GM04503 (cell line): ENCODE measurements around the gene AHRR.
A peak's percentile ranks its signal among the peaks of the same experiment; 100 is the strongest.

Source experiments
- DNase-seq: peaks from one replicate; pipeline ENCODE4 v3.0.0-alpha.2; 2012; ENCODE audit warnings: low read depth

AHRR gene

GRCh38 chr5:415928-416635, 94.6 kb downstream of the AHRR start:
- DNase-seq, result no peak

GRCh38 chr5:416636-416960, 95.1 kb downstream of the AHRR start:
- no peak for DNase-seq

GRCh38 chr5:417301-418161, 96.0 kb downstream of the AHRR start:
- peak; percentile 42 for DNase-seq

- DNase-seq, result no peak
These were observed 96.9 kb downstream of the AHRR start for GRCh38 chr5:418162-419121.

GRCh38 chr5:419970-420369, 98.5 kb downstream of the AHRR start:
- DNase-seq, result no peak

GRCh38 chr5:420632-421286, 99.2 kb downstream of the AHRR start:
- no peak for DNase-seq

- no peak for DNase-seq
These were observed 99.9 kb downstream of the AHRR start for GRCh38 chr5:421287-421880.

GRCh38 chr5:421901-422300, 100.4 kb downstream of the AHRR start:
- no peak for DNase-seq

- no peak for DNase-seq
These were observed 101.1 kb downstream of the AHRR start for GRCh38 chr5:422323-423232.

- DNase-seq, result no peak
These were observed 101.7 kb downstream of the AHRR start for GRCh38 chr5:423233-423565.

- no peak for DNase-seq
These were observed 102.2 kb downstream of the AHRR start for GRCh38 chr5:423626-424261.

GRCh38 chr5:424301-425110, 103.0 kb downstream of the AHRR start:
- no peak for DNase-seq

GRCh38 chr5:425714-426113, 104.2 kb downstream of the AHRR start:
- DNase-seq, result no peak

GRCh38 chr5:426392-426976, 105.0 kb downstream of the AHRR start:
- no peak for DNase-seq

- no peak for DNase-seq
These were observed 106.0 kb downstream of the AHRR start for GRCh38 chr5:427415-428087.

GRCh38 chr5:428219-428618, 106.7 kb downstream of the AHRR start:
- no peak for DNase-seq

- no peak for DNase-seq
These were observed 107.4 kb downstream of the AHRR start for GRCh38 chr5:428754-429452.
